ENCODE data around the gene UGT1A8.
"Not testable (repeated sequence)": the region's sequence is repeated elsewhere in the genome, so short reads cannot be mapped to it uniquely, and the experiment has no call there.

DNA sequence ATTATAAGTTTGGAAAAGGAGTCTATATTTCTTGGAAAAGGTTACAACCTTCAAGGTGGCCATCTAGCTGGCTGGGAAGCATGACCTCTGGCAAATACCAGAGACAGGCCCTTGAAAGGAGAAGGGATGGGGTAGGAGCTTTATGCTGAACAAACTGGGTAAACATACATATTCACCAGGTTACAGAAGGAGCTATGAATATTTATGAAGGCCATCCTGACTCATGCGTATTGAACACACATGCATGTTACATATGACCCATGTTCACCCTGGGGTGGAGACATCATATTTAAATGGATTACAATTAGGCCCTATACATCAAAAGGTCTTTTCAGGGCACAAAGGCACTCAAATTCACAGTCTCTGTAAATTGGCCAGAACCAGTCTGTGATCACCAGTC, 24.7 kb upstream of the UGT1A8 start:
- not testable (repeated sequence) for TF ChIP-seq YY1 (IDR thresholded peaks at IDR 0.05; ENCODE audit: insufficient read depth, insufficient read length); SUZ12 (IDR thresholded peaks at IDR 0.05; ENCODE audit: extremely low read depth, insufficient read depth, insufficient read length); ZNF274 (IDR thresholded peaks at IDR 0.05; ENCODE audit: low read depth, low read length)

All from NT2/D1 (cell line).